Activated naive CD4-positive, alpha-beta T cell treated with anti-CD3 and anti-CD28 coated beads, Interleukin-2, amount 10 ng/mL, durations not matched to agents 7 days and 5 days (primary cell): ENCODE data around the gene SUN3.
"Not testable (repeated sequence)": the region's sequence is repeated elsewhere in the genome, so short reads cannot be mapped to it uniquely, and the experiment has no call there.

Source experiments
- CTCF ChIA-PET: fragments of 350-600 bp; sonication (Branson Sonifier 250); formaldehyde crosslinking; loops from one replicate; lab custom pipeline; 2021; ENCODE audit warnings: antibody characterized with exemption; lab: Charles Lee
- DNase-seq: peaks from one replicate; pipeline ENCODE4 v3.0.0-alpha.2; 2020
- H3K27ac Mint-ChIP-seq: one replicate; pipeline ENCODE4 v1.8.0; 2021; ENCODE audit warnings: mild to moderate bottlenecking, moderate library complexity, mixed read lengths
- H3K27me3 Mint-ChIP-seq: one replicate; pipeline ENCODE4 v1.8.0; 2021; ENCODE audit warnings: mild to moderate bottlenecking, mixed read lengths
- H3K36me3 Mint-ChIP-seq: one replicate; pipeline ENCODE4 v1.8.0; 2021; ENCODE audit warnings: mixed read lengths
- H3K4me1 Mint-ChIP-seq: one replicate; pipeline ENCODE4 v1.8.0; 2021; ENCODE audit warnings: mixed read lengths
- H3K4me3 Mint-ChIP-seq: one replicate; pipeline ENCODE4 v1.8.0; 2021; ENCODE audit warnings: mild to moderate bottlenecking, moderate library complexity, mixed read lengths
- H3K9me3 Mint-ChIP-seq: one replicate; pipeline ENCODE4 v1.8.0; 2021; ENCODE audit warnings: mixed read lengths

The SUN3 gene

GRCh38 chr7:47942651-47943050, 86.3 kb downstream of the SUN3 start:
- peaks cover 11% of the 10 kb centered on the region for H3K4me1 Mint-ChIP-seq
- CTCF ChIA-PET: interaction anchor here (0.9 to 4.5 kb wide), 3 partner anchors 9 to 213 kb away, joined by 3 to 75 read pairs (median 62); no protein-coding TSS in a partner anchor
- not testable (repeated sequence) for H3K27ac Mint-ChIP-seq, H3K36me3 Mint-ChIP-seq, DNase-seq, H3K27me3 Mint-ChIP-seq, H3K9me3 Mint-ChIP-seq, H3K4me3 Mint-ChIP-seq

- Mint-ChIP-seq H3K27me3 (peaks cover 3% of the 10 kb centered on the region), H3K4me3 (no peak overlapping the region), H3K4me1 (peaks cover 16% of the 10 kb centered on the region), H3K9me3 (no peaks in the 10 kb centered on the region), H3K36me3 (no peaks in the 10 kb centered on the region), H3K27ac (no peak overlapping the region)
- no peak for DNase-seq
- CTCF ChIA-PET: no interaction called here
These were observed 86.8 kb downstream of the SUN3 start for GRCh38 chr7:47942132-47942531.

GRCh38 chr7:47941136-47941844, 87.6 kb downstream of the SUN3 start:
- no peaks in the 10 kb centered on the region for H3K9me3 Mint-ChIP-seq
- peaks cover 3% of the 10 kb centered on the region for H3K27me3 Mint-ChIP-seq
- CTCF ChIA-PET: interaction anchor here (0.5 to 1.1 kb wide), 4 partner anchors 27 to 539 kb away, joined by 3 to 5 read pairs (median 3); no protein-coding TSS in a partner anchor
- no peak for DNase-seq
- no peak overlapping the region for H3K4me3 Mint-ChIP-seq
- no peak overlapping the region for H3K27ac Mint-ChIP-seq
- no peaks in the 10 kb centered on the region for H3K36me3 Mint-ChIP-seq
- peaks cover 17% of the 10 kb centered on the region for H3K4me1 Mint-ChIP-seq

- CTCF ChIA-PET: interaction anchor here (0.5 to 1.1 kb wide), 4 partner anchors 29 to 538 kb away, joined by 3 to 5 read pairs (median 4); no protein-coding TSS in a partner anchor
- H3K36me3 Mint-ChIP-seq: no peaks in the 10 kb centered on the region
- no peak overlapping the region for H3K27ac Mint-ChIP-seq
- DNase-seq: no peak
- H3K9me3 Mint-ChIP-seq: no peaks in the 10 kb centered on the region
- H3K4me1 Mint-ChIP-seq: peaks cover 17% of the 10 kb centered on the region
- no peak overlapping the region for H3K4me3 Mint-ChIP-seq
- peaks cover 3% of the 10 kb centered on the region for H3K27me3 Mint-ChIP-seq
These were observed 88.6 kb downstream of the SUN3 start for GRCh38 chr7:47940088-47941013.

GRCh38 chr7:47939425-47940036, 89.4 kb downstream of the SUN3 start:
- Mint-ChIP-seq H3K36me3 (no peaks in the 10 kb centered on the region), H3K4me3 (no peak overlapping the region), H3K27me3 (peaks cover 3% of the 10 kb centered on the region), H3K9me3 (no peaks in the 10 kb centered on the region), H3K4me1 (peaks cover 17% of the 10 kb centered on the region), H3K27ac (no peak overlapping the region)
- CTCF ChIA-PET: interaction anchor here (0.8 to 1.9 kb wide), 3 partner anchors 29 to 673 kb away, joined by 3 to 8 read pairs (median 4); no protein-coding TSS in a partner anchor
- no peak for DNase-seq

- Mint-ChIP-seq H3K27ac (no peak overlapping the region), H3K36me3 (no peaks in the 10 kb centered on the region), H3K9me3 (no peaks in the 10 kb centered on the region), H3K27me3 (no peaks in the 10 kb centered on the region), H3K4me3 (no peak overlapping the region), H3K4me1 (peaks cover 17% of the 10 kb centered on the region)
- no peak for DNase-seq
- CTCF ChIA-PET: interaction anchor here (0.9 to 1.9 kb wide), 6 partner anchors 9 to 672 kb away, joined by 3 to 8 read pairs (median 4); partner anchors contain the start of gene PKD1L1
These were observed 90.2 kb downstream of the SUN3 start for GRCh38 chr7:47938574-47939165.

- no peak for DNase-seq
- no peak overlapping the region for H3K4me3 Mint-ChIP-seq
- CTCF ChIA-PET: interaction anchor here (0.9 to 1.9 kb wide), 6 partner anchors 10 to 671 kb away, joined by 3 to 8 read pairs (median 4); partner anchors contain the start of gene PKD1L1
- peaks cover 17% of the 10 kb centered on the region for H3K4me1 Mint-ChIP-seq
- no peak overlapping the region for H3K27ac Mint-ChIP-seq
- no peaks in the 10 kb centered on the region for H3K9me3 Mint-ChIP-seq
- H3K36me3 Mint-ChIP-seq: no peaks in the 10 kb centered on the region
- no peaks in the 10 kb centered on the region for H3K27me3 Mint-ChIP-seq
These were observed 91.0 kb downstream of the SUN3 start for GRCh38 chr7:47937711-47938573.
